Keratinocyte (primary cell): ENCODE data around the gene GTPBP6.

Source experiments
- CTCF ChIP-seq, 3 experiments: IDR thresholded peaks in 1 of 3; conservative IDR thresholded peaks in 1 of 3; optimal IDR thresholded peaks in 1 of 3; 2 replicates in 2 of 3; 3 replicates in 1 of 3; pipeline versions ENCODE3 to v1.5.1; 2011; ENCODE audit warnings: low read length in 3 of 3, mild to moderate bottlenecking in 3 of 3, moderate library complexity in 2 of 3, control low read depth in 1 of 3, inconsistent platforms in 1 of 3; ENCODE audit not compliant: insufficient read depth in 2 of 3; ENCODE audit errors: extremely low read depth in 1 of 3
- EZH2 ChIP-seq: IDR thresholded peaks from one replicate; pipeline ENCODE4 v1.6.1; 2012; ENCODE audit warnings: inconsistent platforms, mild to moderate bottlenecking, low read length, moderate library complexity

- TF ChIP-seq EZH2: no peak
- TF ChIP-seq CTCF (optimal IDR thresholded peaks at IDR 0.05 in 1 of 3, IDR thresholded peaks at IDR 0.05 in 1 of 3, conservative IDR thresholded peaks at IDR 0.05 in 1 of 3; ENCODE audit: extremely low read depth in 1 of 3, insufficient read depth in 2 of 3, low read length in 3 of 3): no peak
Measured at GRCh38 chrX:312621-313331, 5.8 kb downstream of the GTPBP6 start.
